ENCODE results near the gene TPP1.

TPP1 gene

GRCh38 chr11:6656584-6656915 is 37.3 kb upstream of the TPP1 start:
- H3K4me3 ChIP-seq (ENCODE audit: severe bottlenecking): no peak overlapping the region
- TF ChIP-seq CTCF (IDR thresholded peaks at IDR 0.05; ENCODE audit: poor library complexity, severe bottlenecking): no peak
- H3K27me3 ChIP-seq (ENCODE audit: insufficient read depth, poor library complexity, severe bottlenecking): peaks cover 42% of the 10 kb centered on the region
- H3K4me1 ChIP-seq (ENCODE audit: insufficient read depth, poor library complexity, severe bottlenecking): no peaks in the 10 kb centered on the region
- H3K9me3 ChIP-seq (ENCODE audit: severe bottlenecking): no peaks in the 10 kb centered on the region
- H3K27ac ChIP-seq (ENCODE audit: poor library complexity, severe bottlenecking): no peak overlapping the region
- DNase-seq (ENCODE audit: low spot score) (no peak), ATAC-seq (ENCODE audit: low read depth) (no peak)
- H3K36me3 ChIP-seq (ENCODE audit: low read depth): no peaks in the 10 kb centered on the region

- ATAC-seq (ENCODE audit: low read depth): 0 out of 3 replicates have a peak, but pooled peaks have one; percentile 35
- Histone ChIP-seq H3K4me1 (ENCODE audit: insufficient read depth, poor library complexity, severe bottlenecking) (no peaks in the 10 kb centered on the region), H3K36me3 (ENCODE audit: low read depth) (no peaks in the 10 kb centered on the region), H3K27me3 (ENCODE audit: insufficient read depth, poor library complexity, severe bottlenecking) (peaks cover 45% of the 10 kb centered on the region), H3K9me3 (ENCODE audit: severe bottlenecking) (no peaks in the 10 kb centered on the region), H3K4me3 (ENCODE audit: severe bottlenecking) (peak within 1 kb of the TSS; percentile 17), H3K27ac (ENCODE audit: poor library complexity, severe bottlenecking) (no peak within 1 kb of the TSS)
- no peak for DNase-seq (ENCODE audit: low spot score)
- TF ChIP-seq CTCF (IDR thresholded peaks at IDR 0.05; ENCODE audit: poor library complexity, severe bottlenecking): no peak
Observed at GRCh38 chr11:6655790-6656583, 36.8 kb upstream of the TPP1 start, which contains the start of gene DCHS1. TSS of gene DCHS1 (minus strand) at chr11:6655809. CDS start at chr11:6641613, 14,196 bp downstream.

GRCh38 chr11:6655020-6655789 is 36.0 kb upstream of the TPP1 start:
- TF ChIP-seq CTCF (IDR thresholded peaks at IDR 0.05; ENCODE audit: poor library complexity, severe bottlenecking): no peak
- no peaks in the 10 kb centered on the region for H3K4me1 ChIP-seq (ENCODE audit: insufficient read depth, poor library complexity, severe bottlenecking)
- no peak for ATAC-seq (ENCODE audit: low read depth)
- H3K9me3 ChIP-seq (ENCODE audit: severe bottlenecking): no peaks in the 10 kb centered on the region
- H3K27me3 ChIP-seq (ENCODE audit: insufficient read depth, poor library complexity, severe bottlenecking): peaks cover 47% of the 10 kb centered on the region
- H3K4me3 ChIP-seq (ENCODE audit: severe bottlenecking): peak overlapping the region; percentile 17
- H3K36me3 ChIP-seq (ENCODE audit: low read depth): no peaks in the 10 kb centered on the region
- H3K27ac ChIP-seq (ENCODE audit: poor library complexity, severe bottlenecking): no peak overlapping the region
- DNase-seq (ENCODE audit: low spot score): no peak

GRCh38 chr11:6654281-6655019 is 35.2 kb upstream of the TPP1 start:
- DNase-seq (ENCODE audit: low spot score) (no peak), ATAC-seq (ENCODE audit: low read depth) (no peak)
- TF ChIP-seq CTCF (IDR thresholded peaks at IDR 0.05; ENCODE audit: poor library complexity, severe bottlenecking): no peak
- H3K4me3 ChIP-seq (ENCODE audit: severe bottlenecking): no peak overlapping the region
- no peak overlapping the region for H3K27ac ChIP-seq (ENCODE audit: poor library complexity, severe bottlenecking)
- H3K36me3 ChIP-seq (ENCODE audit: low read depth): no peaks in the 10 kb centered on the region
- no peaks in the 10 kb centered on the region for H3K4me1 ChIP-seq (ENCODE audit: insufficient read depth, poor library complexity, severe bottlenecking)
- H3K27me3 ChIP-seq (ENCODE audit: insufficient read depth, poor library complexity, severe bottlenecking): peaks cover 47% of the 10 kb centered on the region
- H3K9me3 ChIP-seq (ENCODE audit: severe bottlenecking): no peaks in the 10 kb centered on the region

All from RWPE2 (cell line).